ENCODE results near the gene MYBPH.

Gene MYBPH

DNA sequence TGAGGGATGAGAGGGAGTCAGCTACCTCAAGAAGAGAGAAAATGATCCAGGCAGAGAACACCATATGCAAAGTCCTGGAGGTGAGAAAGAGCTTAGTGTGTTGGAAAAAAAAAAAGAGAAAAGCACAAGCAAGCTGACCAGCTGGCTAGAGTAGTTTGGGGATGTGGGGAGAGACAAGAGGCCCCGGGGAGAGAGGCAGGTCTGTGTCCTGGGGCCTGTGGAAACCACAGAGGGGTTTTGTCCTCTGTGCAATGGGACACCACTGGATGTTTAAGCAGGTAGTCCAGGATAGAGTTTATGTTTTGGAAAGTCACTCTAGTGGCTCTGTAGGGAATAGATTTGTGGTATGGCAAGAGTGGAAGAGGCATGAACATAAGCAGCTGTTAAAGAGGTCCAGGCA lies 25.3 kb upstream of the MYBPH start:
- DNase-seq (ENCODE audit: low spot score), result no peak

DNA sequence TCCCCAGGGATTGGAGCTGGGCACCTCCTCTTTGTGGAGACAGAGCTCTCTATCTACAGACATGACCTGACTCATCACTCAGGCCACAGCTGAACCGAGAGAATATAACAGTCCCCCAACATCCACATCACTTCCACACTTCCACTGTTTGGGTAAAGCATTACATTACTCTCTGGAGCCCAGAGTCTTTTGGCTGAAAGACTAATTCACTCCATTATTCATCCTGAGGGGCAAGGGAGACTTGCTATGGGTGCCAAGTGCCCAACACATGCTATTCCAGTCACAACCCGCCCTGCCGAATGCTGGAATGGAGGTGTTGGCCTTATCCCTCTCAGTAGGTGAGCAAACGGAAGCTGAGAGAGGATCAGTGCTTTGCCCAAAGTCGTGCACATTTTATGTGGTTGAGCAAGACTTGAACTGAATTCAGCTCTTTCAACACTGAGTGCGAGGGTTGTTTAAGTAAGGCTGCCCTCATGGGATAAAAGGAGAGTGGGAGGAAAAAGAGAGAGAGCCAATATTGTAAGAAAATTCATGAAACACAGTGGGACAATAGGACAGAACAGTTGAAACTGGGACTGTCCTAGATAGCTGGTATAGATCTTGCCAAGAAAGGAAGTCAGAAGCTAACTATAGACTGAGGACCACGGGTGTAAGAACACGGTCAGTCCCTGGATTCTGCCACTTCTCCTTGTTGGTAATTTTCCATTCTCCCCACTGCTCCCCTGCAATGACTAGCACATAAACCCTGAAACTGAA lies 24.4 kb upstream of the MYBPH start:
- no peak for DNase-seq (ENCODE audit: low spot score)

DNA sequence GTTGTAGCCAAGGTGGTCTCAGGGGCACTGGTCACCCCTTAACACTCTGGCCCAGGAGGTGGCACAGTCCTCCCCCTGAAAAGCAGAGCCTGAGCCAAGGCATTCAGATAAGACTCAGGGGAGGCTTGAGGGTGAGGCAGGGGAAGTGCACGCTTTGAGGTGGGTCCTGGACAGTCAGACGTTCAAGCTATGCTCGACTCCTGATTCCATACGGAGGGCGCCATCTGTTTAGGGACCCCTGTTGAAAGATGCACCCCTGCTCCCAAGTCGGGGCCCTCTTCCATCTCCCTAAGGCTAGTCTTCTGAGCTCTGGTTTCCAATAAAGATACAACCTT lies 23.8 kb upstream of the MYBPH start:
- no peak for DNase-seq (ENCODE audit: low spot score)

DNA sequence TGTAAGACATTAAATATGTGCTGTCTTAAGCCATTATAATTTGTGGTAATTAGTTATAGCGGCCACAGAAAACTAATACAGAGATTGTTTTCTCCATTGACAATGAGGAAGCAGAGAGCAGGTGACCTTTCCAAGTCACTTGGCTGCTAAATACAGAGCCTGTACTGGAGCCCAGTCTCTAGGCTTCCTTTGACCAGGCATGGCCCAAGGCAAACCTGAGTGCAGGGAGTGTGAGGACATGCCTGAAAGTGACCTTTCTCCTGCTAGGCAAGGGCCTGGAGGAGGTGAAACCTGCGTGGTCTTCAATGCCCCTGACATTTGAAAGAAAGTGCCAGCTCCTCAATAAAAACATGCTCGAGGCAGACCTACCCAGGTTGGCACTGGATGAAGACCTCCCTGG lies 23.4 kb upstream of the MYBPH start:
- no peak for DNase-seq (ENCODE audit: low spot score)

DNA sequence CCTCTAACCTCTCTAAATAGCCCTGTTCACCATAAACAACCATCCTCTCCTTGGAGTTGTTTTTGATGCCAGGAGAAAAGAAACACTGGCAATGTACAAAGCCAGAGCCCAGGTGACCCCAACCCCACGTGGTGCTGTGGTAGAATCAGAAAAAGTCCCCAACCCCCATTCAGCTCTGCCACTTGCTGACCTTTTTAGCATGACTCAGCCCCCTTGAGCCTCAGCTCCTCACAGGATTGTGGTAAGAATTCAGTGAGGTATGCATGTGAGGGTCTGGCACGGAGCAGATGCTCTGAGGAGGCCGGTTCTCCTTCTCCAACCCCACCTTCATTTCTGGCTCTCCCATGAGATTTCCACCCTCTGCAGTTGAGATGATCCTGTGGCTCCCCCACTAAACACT lies 22.0 kb upstream of the MYBPH start:
- DNase-seq (ENCODE audit: low spot score), result no peak

DNA sequence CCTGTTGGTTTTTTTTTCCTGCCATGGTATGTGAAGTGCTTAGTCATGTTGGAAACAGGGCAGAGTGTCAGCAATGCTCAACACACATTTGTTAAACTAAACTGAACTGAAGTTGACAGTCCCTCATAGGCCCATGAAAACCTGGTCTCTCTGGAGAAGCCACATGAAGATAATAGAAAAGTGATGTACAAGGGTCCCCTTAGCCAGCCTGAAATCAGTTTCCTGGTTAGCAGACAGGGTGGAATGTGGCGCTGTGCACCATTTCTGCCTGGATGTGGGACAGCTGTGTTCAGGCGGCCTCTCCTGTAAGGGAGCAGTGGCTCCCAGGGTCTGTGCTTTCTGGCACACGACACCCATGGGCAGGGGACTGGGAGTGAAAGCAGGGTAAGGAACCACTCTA lies 20.7 kb upstream of the MYBPH start:
- DNase-seq (ENCODE audit: low spot score), result no peak

DNA sequence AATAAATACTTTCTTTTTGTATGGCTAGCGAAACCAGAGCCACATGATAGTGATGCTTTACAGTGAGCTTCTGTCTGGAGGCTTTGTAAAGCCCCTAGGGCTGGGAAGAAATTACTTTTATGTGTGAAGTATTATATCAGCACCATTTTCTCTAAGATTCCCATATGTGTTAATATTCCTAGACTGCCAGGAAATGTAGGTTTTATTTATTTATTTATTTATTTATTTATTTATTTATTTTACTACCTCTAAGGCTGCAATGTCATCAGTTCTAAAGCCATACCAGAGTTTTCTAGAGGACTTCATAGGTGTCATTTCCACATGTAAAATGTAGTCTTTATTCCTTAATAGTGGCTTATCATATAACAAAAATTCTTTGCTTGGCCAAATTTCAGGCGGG lies 15.3 kb upstream of the MYBPH start:
- no peak for DNase-seq (ENCODE audit: low spot score)

DNA sequence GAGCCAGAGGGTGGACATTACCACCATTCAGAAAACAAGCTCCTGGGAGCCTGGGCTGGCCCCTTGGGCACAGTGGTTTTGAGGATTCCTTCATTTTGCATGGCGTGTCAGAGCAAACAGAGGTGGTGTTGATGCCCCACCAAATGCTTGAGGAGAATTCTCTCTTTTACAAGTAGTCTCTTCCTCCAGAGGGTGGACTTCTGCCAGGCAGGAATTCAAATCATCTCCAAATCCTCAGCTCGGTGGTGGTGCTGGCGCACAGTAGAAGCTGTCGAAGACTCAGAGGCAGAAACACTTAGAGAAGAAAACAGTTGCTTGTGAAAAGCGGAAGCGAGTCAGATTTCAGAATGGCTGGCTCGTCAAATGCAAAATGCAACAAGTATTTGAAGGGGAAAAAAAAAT lies 14.3 kb upstream of the MYBPH start:
- no peak for DNase-seq (ENCODE audit: low spot score)

DNA sequence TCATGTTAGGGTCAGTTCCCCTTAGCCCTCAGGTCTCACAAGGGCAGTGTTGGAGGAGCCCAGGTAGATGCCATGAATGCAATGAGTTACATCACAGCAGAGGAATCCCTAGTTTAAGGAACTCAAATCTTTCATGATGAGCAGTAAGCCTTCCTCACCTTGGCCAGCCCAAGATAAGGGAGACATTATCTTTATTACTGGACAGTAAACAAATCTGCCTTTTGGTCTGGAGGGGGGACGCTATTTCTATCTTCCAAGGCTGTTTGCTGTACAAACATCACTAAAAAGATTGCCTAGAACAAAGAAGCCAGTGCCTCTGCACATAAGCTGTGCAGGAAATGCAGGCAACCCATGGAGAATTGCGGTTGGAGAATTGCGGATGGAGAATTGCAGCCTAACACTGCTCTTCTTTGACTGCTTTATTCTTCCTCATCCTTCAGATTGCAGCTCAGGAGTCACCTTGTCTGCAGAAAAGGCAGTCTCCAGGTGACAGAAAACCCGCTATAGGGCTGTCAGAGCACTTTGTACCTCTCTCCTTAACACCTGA lies 13.1 kb upstream of the MYBPH start:
- no peak for DNase-seq (ENCODE audit: low spot score)

DNA sequence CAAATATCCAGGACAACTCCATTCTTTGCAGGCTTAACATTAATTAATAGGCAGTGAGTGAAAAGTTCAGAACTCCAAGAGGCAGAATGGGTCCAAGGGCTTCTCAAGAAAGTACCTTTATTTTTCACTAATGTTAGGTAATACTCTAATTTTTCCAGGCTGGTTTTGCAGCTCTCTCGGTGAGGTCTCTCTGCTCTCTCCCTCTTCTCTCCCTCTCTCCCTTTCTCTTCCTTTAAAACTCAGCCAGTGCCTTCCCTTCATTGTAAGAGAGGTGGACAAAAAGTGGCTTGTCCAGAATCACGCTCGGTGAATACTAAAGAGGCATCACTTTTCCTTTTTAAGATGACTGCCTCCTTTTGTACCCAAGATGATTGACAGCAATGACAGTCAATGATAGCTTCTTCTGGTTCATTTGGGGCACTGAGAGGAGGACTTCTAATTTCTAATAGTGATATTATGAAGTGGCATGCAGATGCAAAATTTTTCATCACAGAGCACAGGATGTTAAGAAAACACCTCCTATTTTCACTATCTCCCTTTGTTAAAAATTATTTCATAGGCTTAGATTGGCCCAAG lies 12.2 kb upstream of the MYBPH start:
- DNase-seq (ENCODE audit: low spot score), result no peak

DNA sequence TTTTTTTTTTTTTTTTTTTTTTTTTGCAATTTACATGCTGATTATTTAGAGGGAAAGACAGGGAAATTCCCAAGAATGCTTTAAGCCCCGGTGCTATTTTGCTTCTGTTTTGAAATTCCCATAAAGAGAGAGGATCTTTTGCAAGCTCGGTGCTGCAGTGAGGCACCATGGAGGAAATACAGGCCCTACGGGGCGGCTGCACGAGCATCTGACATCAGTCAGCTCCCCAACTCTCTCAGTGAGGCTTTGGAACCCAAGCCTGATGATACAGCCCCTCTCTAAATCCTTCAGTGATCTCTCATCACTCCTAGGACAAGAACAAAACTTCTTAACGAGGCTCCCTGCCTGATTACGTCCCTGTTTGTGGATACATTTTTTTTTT lies 11.7 kb upstream of the MYBPH start:
- DNase-seq (ENCODE audit: low spot score), result no peak

DNA sequence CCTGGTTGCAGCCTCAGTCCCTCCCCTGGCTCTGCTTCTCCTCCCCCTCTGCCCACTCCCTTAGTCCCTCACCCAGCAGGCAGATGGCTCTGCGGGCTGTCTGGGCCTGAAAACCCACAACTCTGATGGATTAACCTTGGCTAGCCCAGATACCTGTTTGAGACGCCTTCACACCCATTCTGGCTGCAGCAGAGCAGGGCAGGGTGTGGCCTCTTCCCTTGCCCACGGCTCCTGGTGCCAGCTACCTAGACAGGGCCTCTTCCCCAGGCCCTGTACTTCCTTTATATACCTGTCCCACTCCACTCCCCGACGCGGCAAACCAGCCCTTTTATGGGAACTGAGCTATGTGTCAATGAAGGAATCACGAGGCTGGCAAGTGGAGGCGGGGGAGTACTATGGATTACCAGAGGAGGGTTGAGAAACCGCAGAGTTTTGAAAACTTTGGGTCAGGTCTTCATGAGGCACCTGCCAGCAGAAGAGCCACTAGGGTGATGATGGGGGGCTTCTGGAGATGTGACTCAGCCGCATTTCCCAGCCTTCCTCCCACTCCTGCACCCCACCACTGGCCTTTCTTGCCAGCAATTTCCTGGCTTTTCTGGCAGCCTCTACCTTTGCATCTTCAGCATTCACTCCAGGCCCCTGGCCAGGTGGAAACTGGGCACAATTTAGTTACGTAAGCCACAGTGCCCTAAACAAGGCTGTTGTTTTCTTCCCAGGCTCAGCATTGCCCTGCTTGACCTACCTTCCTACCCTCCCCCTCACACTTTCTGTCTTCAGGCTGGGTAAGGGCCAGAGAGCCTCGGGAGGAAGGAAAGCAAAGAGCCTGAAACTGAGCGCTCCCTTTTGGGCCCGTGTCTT lies 11.0 kb upstream of the MYBPH start, which contains the start of gene CHI3L1:
Gene CHI3L1, minus strand, starts transcription at position 259 of the 858 bp plus-strand sequence. Its CDS starts 81 bp downstream, at position 178.
- DNase-seq (ENCODE audit: low spot score), result no peak

DNA sequence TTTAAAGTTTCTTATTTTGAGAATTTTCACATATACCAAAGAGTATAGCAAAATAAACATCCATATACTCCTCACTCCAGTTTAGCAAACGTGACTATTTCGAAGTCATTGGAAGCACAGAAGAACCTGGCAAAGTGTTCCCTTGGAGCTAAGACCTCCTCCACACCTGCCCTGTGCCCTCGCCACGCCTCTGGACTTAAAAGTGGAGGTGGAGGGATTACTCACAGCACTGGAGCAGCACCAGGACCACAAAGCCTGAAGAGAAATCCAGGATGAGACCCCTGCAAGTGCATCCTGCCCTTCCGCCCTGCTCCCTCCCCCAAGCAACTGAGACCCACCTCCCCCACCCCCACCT lies 10.4 kb upstream of the MYBPH start:
- no peak for DNase-seq (ENCODE audit: low spot score)

DNA sequence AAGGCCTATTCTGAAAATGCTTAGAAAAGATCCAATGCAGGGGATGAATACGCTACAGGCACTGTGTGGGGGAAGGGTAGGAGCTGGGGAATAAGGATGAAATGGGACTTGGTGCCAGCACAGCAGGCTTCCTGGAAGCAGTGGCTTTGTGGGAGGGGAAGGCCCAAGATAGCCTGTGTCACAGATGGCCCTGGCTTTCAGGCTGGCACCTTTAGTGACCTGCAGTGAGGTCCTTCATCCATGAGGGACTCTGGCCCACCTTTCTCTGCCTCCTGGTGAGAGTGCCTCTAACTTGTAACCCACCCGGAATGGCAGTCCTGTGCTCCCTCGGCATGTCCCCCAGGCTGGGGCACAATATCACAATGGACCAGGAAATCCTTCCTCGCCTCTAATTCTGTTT lies 10.0 kb upstream of the MYBPH start:
- no peak for DNase-seq (ENCODE audit: low spot score)

DNA sequence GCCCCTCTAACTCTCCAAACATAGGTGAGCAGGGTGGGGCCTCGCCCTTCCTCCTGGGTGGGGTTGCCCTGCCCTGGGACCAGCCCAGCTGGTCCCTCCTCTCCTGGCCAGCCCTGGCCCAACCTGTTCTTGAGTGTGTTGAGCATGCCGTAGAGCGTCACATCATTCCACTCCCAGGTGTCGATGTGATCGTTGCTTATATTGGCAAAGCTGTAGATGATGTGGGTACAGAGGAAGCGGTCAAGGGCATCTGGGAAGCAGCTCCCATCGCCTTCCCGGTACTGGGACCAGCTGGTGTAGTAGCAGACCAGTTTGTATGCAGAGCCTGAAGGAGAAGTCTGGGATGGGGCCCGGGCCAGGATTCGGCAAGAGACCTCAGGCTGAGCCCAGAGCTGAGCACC lies 9.4 kb upstream of the MYBPH start:
- no peak for DNase-seq (ENCODE audit: low spot score)

DNA sequence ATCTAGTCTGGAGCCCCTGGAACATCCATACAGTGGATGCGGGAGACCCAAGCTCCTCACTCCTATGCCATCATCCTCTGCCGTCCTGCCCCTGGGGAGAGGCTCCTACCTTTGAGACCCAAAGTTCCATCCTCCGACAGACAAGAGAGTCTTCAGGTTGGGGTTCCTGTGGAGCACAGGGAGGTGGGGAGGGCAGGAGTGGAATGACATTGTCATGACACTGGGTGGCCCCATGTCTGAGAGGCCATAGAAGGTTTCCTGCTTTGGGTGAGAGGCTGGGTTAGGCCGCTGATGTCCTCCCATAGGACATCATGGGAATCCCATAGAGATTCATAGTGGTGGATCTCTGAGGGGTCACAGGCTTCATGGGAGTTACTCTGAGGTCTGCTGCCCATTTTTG lies 8.8 kb upstream of the MYBPH start:
- no peak for DNase-seq (ENCODE audit: low spot score)

DNA sequence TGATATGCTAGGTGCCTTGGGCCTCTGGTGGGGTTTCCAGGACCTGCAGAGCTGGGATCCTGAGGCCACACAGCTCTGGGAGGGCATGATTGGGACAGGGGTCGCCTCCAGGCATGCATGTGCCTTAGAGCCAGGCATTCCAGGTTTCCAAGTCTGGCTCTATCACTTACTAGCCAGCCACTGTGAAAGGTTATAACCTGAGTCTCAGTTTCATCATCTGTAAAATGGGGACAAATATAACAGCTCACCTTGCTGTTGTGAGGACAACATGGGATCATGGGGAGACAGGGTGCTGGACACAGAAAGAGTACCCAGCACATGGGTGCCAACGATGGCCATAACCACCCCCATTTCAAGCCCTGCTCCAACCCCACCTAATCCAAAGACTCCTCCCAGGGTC lies 8.2 kb upstream of the MYBPH start:
- no peak for DNase-seq (ENCODE audit: low spot score)

DNA sequence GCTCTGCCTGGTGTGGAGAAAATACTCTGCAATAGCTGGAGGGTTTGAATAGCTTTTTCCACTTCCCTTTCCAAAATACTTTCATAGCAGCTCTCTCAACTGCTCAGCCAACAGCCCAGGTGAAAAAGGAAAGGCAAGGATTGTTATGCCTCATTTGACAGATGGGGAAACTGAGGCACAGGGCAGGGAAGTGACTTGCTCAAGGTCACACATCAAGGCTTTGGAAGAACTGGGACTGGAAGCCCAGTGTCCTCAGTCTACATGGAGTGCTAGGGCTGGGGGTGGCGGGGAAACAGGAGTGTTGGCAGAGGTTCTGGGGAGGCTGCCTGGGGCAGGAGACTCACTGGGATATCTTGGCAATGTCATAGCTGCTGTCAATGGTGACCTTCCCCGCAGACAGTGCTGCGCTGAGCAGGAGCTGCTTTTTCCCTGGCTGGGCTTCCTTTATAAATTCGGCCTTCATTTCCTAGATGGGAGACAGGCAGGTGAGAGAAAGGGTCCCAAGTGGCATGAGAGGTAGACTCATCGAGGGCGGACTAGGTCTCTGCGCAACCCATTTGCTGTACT lies 6.8 kb upstream of the MYBPH start:
- DNase-seq (ENCODE audit: low spot score), result no peak

DNA sequence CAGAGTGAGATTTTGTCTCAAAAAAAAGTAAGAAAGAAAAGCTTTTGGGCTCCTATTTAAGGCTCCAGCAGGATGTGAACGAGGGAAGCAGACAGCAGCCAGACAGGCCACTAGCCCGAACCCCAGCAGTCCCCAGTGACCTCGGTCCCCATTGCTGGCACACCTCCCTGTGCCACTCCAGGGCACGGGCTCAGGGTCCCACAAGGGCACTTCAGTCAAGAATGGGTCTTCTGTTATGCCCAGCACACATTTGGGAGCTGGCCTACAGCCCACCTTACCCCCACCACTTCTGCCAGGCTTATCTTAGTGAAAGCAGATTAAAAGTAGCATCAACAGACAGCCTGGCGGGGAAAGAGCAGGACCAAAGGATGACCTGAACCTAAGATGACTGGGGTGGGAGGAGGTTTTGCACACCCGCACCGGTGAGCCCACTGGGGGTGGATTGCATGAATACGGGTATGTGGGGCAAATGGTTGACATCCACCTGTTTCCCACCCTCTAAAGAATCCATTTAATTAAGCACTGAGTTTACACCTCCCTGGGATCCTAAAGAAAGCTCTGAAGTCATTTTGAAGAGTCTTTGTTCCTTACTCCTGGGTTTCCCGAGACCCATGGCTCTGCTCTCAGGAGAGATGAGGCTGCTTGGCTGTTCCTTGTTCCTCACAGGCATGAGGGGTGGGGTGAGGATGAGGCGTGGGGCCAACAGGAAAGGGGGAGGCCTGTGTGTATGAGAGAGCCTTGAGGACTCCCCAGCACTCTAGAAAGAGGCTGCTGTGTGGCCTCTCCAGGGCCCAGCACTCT lies 6.2 kb upstream of the MYBPH start:
- DNase-seq (ENCODE audit: low spot score), result no peak

DNA sequence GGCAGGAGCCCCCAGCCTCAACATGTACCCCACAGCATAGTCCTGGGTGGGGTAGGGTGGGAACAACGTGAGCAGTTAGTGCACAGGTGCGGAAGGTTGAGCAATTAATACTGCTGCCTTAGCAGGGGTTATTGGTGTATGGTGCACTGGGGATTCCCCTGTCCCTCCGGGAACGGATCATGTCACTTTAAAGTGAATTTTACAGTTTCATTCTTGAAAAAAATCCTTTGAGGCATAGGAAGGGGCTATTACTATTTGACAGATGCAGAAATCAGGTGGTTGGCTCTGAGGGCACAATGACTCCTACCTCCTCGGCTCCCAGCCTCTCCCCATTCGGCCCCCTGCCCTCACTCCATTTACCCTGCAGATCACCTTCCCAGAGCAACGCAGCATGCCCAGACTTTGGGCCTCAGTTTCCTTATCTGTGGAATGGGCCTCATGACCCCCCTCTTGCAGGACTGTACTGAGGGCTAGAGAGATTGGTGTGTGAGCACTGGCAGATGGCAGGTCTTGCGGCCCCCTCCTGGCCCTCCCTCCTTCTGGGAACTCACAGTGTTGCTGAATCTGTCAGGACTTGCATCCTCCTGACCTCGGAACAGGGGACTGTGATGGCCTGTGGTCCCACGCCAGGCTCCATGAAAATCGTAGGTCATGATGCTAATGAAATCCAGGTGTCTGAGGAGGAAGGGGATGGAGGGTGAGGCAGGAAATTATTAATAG lies 5.1 kb upstream of the MYBPH start:
- DNase-seq (ENCODE audit: low spot score), result no peak

DNA sequence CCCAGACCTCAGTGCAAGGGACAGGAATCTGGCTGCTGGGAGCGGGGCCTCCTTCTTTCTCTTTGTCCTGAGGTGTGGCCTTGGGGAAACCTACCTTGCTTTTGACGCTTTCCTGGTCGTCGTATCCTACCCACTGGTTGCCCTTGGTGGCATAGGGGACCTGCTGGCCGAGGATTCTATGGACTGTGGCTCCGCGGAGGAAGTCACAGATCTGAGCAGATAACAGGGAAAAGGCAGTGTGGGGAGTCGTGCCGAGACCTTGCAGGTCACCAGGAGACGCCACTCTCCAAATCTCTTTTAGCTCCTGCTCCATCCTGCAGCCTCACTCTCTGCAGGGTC lies 4.0 kb upstream of the MYBPH start:
- no peak for DNase-seq (ENCODE audit: low spot score)

All from ecto neural progenitor cell (in vitro differentiated cells).